HL-60 (cell line): ENCODE results near the gene TKTL1.

ENCODE experiments used
- GABPA ChIP-seq: IDR thresholded peaks from 2 replicates; pipeline ENCODE4 v1.6.1; 2012; ENCODE audit warnings: low read depth
- POLR2AphosphoS5 ChIP-seq: IDR thresholded peaks from 2 replicates; pipeline ENCODE4 v1.6.1; 2012; ENCODE audit warnings: low read depth
- TF ChIP-seq, protein P1 (sequence below): IDR thresholded peaks from one replicate; pipeline ENCODE4 v1.5.1; 2011; ENCODE audit warnings: low read length, control low read depth, inconsistent platforms; ENCODE audit not compliant: insufficient read depth
- TF ChIP-seq, protein P2 (sequence below): IDR thresholded peaks from 2 replicates; pipeline ENCODE4 v1.6.1; 2012; ENCODE audit warnings: low read depth; ENCODE audit not compliant: insufficient replicate concordance

DNA sequence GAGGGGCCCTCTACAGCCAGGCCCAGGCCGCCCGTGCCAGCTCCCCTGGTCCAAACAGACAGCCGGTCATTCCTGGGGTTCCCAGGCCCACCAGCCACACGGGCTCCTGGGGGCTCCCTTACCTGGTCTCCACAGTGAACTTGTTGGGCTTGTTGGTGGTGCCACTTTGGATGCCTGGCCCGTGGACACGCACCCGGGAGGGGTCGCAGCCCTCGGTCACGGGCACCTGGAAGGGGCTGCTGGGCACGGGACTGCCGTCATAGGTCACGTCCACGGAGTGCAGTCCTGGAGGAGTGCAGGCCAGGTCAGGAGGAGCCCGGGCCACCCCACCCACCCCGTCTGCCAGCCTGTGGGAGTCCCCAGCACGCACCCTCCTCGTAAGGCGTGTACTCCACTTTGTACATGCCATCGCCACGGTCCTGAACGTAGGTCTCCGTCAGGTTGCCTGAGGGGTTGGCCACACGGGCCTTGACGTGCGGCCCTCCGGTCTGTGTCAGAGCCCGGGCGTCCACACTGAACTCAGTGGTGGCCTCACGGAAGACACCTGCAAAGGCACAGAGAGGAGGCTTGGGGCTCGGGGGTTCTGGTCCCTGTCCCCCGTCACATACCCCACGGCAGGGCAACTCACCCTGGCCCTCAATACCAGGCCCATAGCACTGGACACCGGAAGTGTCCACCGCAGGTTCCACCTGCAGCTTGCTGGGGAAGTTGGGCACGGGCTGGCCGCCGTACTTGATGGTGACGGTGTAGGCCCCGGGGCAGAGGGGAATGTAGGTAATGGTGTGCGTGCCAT is 64.0 kb downstream of the TKTL1 start:
- TF ChIP-seq, protein P1, sequence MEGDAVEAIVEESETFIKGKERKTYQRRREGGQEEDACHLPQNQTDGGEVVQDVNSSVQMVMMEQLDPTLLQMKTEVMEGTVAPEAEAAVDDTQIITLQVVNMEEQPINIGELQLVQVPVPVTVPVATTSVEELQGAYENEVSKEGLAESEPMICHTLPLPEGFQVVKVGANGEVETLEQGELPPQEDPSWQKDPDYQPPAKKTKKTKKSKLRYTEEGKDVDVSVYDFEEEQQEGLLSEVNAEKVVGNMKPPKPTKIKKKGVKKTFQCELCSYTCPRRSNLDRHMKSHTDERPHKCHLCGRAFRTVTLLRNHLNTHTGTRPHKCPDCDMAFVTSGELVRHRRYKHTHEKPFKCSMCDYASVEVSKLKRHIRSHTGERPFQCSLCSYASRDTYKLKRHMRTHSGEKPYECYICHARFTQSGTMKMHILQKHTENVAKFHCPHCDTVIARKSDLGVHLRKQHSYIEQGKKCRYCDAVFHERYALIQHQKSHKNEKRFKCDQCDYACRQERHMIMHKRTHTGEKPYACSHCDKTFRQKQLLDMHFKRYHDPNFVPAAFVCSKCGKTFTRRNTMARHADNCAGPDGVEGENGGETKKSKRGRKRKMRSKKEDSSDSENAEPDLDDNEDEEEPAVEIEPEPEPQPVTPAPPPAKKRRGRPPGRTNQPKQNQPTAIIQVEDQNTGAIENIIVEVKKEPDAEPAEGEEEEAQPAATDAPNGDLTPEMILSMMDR: no peak
- TF ChIP-seq POLR2AphosphoS5 (no peak), GABPA (no peak)
- TF ChIP-seq, protein P2, sequence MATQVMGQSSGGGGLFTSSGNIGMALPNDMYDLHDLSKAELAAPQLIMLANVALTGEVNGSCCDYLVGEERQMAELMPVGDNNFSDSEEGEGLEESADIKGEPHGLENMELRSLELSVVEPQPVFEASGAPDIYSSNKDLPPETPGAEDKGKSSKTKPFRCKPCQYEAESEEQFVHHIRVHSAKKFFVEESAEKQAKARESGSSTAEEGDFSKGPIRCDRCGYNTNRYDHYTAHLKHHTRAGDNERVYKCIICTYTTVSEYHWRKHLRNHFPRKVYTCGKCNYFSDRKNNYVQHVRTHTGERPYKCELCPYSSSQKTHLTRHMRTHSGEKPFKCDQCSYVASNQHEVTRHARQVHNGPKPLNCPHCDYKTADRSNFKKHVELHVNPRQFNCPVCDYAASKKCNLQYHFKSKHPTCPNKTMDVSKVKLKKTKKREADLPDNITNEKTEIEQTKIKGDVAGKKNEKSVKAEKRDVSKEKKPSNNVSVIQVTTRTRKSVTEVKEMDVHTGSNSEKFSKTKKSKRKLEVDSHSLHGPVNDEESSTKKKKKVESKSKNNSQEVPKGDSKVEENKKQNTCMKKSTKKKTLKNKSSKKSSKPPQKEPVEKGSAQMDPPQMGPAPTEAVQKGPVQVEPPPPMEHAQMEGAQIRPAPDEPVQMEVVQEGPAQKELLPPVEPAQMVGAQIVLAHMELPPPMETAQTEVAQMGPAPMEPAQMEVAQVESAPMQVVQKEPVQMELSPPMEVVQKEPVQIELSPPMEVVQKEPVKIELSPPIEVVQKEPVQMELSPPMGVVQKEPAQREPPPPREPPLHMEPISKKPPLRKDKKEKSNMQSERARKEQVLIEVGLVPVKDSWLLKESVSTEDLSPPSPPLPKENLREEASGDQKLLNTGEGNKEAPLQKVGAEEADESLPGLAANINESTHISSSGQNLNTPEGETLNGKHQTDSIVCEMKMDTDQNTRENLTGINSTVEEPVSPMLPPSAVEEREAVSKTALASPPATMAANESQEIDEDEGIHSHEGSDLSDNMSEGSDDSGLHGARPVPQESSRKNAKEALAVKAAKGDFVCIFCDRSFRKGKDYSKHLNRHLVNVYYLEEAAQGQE: no peak
